SK-N-SH (cell line): Measurements from ENCODE around the gene EFCAB8. TPM values are rescaled to one million over a fixed set of nuclear protein-coding genes. Genes with fewer than 3 reads are reported as not detected.
A peak's percentile ranks its signal among the peaks of the same experiment; 100 is the strongest.

Experiments
- CTCF ChIA-PET: fragments of 300-600, 350-600 bp; formaldehyde crosslinking; extraction: SDS; loops from one replicate; lab custom pipeline; 2021; lab: Yijun Ruan, JAX
- POLR2A ChIA-PET: fragments of 350-600 bp; sonication (Branson Sonifier 250); formaldehyde crosslinking; extraction: SDS; loops from one replicate; lab custom pipeline; 2020; ENCODE audit warnings: antibody characterized with exemption, inconsistent platforms; lab: Yijun Ruan, JAX
- DNase-seq: peaks from one replicate; pipeline ENCODE4 v3.0.0; 2012
- H2AFZ ChIP-seq: fragments of 200-600 bp; sonication (generic); 2 replicates; pipeline ENCODE4 v1.8.1; 2016; ENCODE audit warnings: antibody characterized with exemption, mild to moderate bottlenecking, low read depth
- H3F3A ChIP-seq: fragments of 200-600 bp; sonication (generic); replicated peaks from 2 replicates; pipeline ENCODE3; 2016; ENCODE audit warnings: antibody characterized with exemption, mild to moderate bottlenecking; ENCODE audit not compliant: insufficient read depth
- H3K27ac ChIP-seq, 2 experiments: fragments of 200-500 bp in 1 of 2; fragments of 200-600 bp in 1 of 2; sonication (Bioruptor generic) in 1 of 2; sonication (generic), shearing (Covaris generic) in 1 of 2; 2 replicates each; pipeline versions ENCODE4 v1.5.1 to v1.6.1; 2014 to 2016; ENCODE audit warnings: low read depth in 2 of 2, inconsistent platforms in 1 of 2, low read length in 1 of 2, mild to moderate bottlenecking in 1 of 2, mixed read lengths in 1 of 2
- H3K27me3 ChIP-seq: fragments of 200-600 bp; sonication (generic), shearing (Covaris generic); 2 replicates; pipeline ENCODE4 v1.6.1; 2016; ENCODE audit warnings: mixed run types; ENCODE audit not compliant: insufficient read depth
- H3K36me3 ChIP-seq, 2 experiments: fragments of 200-500 bp in 1 of 2; fragments of 200-600 bp in 1 of 2; sonication (Bioruptor generic) in 1 of 2; sonication (generic) in 1 of 2; replicated peaks in 1 of 2; 2 replicates each; pipeline versions ENCODE3 to v1.5.1; 2014 to 2016; ENCODE audit warnings: low read length in 1 of 2, mild to moderate bottlenecking in 1 of 2; ENCODE audit not compliant: insufficient read depth in 2 of 2, control insufficient read depth in 1 of 2
- H3K4me1 ChIP-seq, 2 experiments: fragments of 200-500 bp in 1 of 2; fragments of 200-600 bp in 1 of 2; sonication (Bioruptor generic) in 1 of 2; sonication (generic), shearing (Covaris generic) in 1 of 2; 2 replicates each; pipeline versions ENCODE4 v1.5.1 to v1.6.1; 2014 to 2016; ENCODE audit warnings: low read depth in 1 of 2, low read length in 1 of 2, mixed run types in 1 of 2; ENCODE audit not compliant: insufficient read depth in 2 of 2, control insufficient read depth in 1 of 2
- H3K4me2 ChIP-seq: fragments of 200-600 bp; sonication (generic), shearing (Covaris generic); 2 replicates; pipeline ENCODE4 v1.6.1; 2017; ENCODE audit warnings: mixed run types
- H3K4me3 ChIP-seq, 2 experiments: fragments of 200-500 bp in 1 of 2; fragments of 200-600 bp in 1 of 2; sonication (Bioruptor generic) in 1 of 2; sonication (generic), shearing (Covaris generic) in 1 of 2; 2 replicates each; pipeline versions ENCODE4 v1.5.1 to v1.8.1; 2014 to 2016; ENCODE audit warnings: low read depth in 2 of 2, inconsistent platforms in 1 of 2, low read length in 1 of 2, mild to moderate bottlenecking in 1 of 2, mixed read lengths in 1 of 2, moderate library complexity in 1 of 2
- H3K79me2 ChIP-seq: fragments of 200-600 bp; sonication (generic); 2 replicates; pipeline ENCODE4 v1.8.1; 2017; ENCODE audit warnings: mild to moderate bottlenecking; ENCODE audit not compliant: insufficient read depth
- H3K9ac ChIP-seq: fragments of 200-600 bp; sonication (generic); 2 replicates; pipeline ENCODE4 v1.6.1; 2017; ENCODE audit warnings: mixed run types
- H3K9me2 ChIP-seq: fragments of 200-600 bp; sonication (generic); 2 replicates; pipeline ENCODE4 v1.6.1; 2017; ENCODE audit warnings: mixed run types
- H3K9me3 ChIP-seq: fragments of 200-600 bp; sonication (generic); 2 replicates; pipeline ENCODE4 v1.6.1; 2017; ENCODE audit warnings: mixed run types, mild to moderate bottlenecking, moderate library complexity
- H4K20me1 ChIP-seq: fragments of 200-600 bp; sonication (generic); 2 replicates; pipeline ENCODE4 v1.6.1; 2017; ENCODE audit warnings: mild to moderate bottlenecking, mixed run types; ENCODE audit not compliant: insufficient read depth
- EZH2phosphoT487 ChIP-seq: fragments of 200-600 bp; sonication (generic); IDR thresholded peaks from 2 replicates; pipeline ENCODE4 v1.6.1; 2017; ENCODE audit warnings: low read depth, mixed run types, mild to moderate bottlenecking, antibody characterized with exemption, moderate library complexity, borderline replicate concordance
- GABPA ChIP-seq: IDR thresholded peaks from 2 replicates; pipeline ENCODE4 v1.4.0; 2012; ENCODE audit warnings: low read depth, mild to moderate bottlenecking
- GATA2 ChIP-seq: sonication (generic); formaldehyde crosslinking; IDR thresholded peaks from 2 replicates; pipeline ENCODE4 v1.5.0; 2020; ENCODE audit warnings: mild to moderate bottlenecking, missing genetic modification reagents
- IRF3 ChIP-seq: fragments of 150-350 bp; IDR thresholded peaks from 2 replicates; pipeline ENCODE4 v1.6.1; 2016; ENCODE audit warnings: mild to moderate bottlenecking, low read depth, low read length
- JUND ChIP-seq: IDR thresholded peaks from 2 replicates; pipeline ENCODE4 v1.4.0; 2012
- MAX ChIP-seq: IDR thresholded peaks from 2 replicates; pipeline ENCODE4 v1.4.0; 2012; ENCODE audit warnings: low read depth
- MEF2A ChIP-seq: IDR thresholded peaks from 2 replicates; pipeline ENCODE4 v1.4.0; 2012; ENCODE audit warnings: low read depth, borderline replicate concordance
- NFIC ChIP-seq: IDR thresholded peaks from 2 replicates; pipeline ENCODE4 v1.4.0; 2012; ENCODE audit warnings: borderline replicate concordance
- PBX3 ChIP-seq: IDR thresholded peaks from 2 replicates; pipeline ENCODE4; 2012
- POLR2AphosphoS5 ChIP-seq: IDR thresholded peaks from 2 replicates; pipeline ENCODE4 v1.6.1; 2012; ENCODE audit warnings: low read depth, low read length
- RCOR1 ChIP-seq: fragments of 150-350 bp; IDR thresholded peaks from 2 replicates; pipeline ENCODE4 v1.6.1; 2017; ENCODE audit warnings: antibody characterized with exemption, low read length
- RXRA ChIP-seq: IDR thresholded peaks from 2 replicates; pipeline ENCODE4 v1.4.0; 2012; ENCODE audit warnings: low read depth, mild to moderate bottlenecking, borderline replicate concordance
- TCF12 ChIP-seq: IDR thresholded peaks from 2 replicates; pipeline ENCODE4 v1.4.0; 2012
- USF1 ChIP-seq: IDR thresholded peaks from 2 replicates; pipeline ENCODE4 v1.4.0; 2012; ENCODE audit warnings: low read depth, borderline replicate concordance
- USF2 ChIP-seq: fragments of 150-350 bp; IDR thresholded peaks from 2 replicates; pipeline ENCODE4 v1.6.1; 2017; ENCODE audit warnings: antibody characterized with exemption, low read length, low read depth, borderline replicate concordance
- YY1 ChIP-seq: IDR thresholded peaks from 2 replicates; pipeline ENCODE4 v1.4.0; 2012; ENCODE audit warnings: low read depth, mild to moderate bottlenecking
- WGBS: methylation state at CpG from one replicate; pipeline ENCODE4 v1.1.6; 2017; ENCODE audit warnings: low lambda C conversion rate; 5-methylcytosine and 5-hydroxymethylcytosine counted together
- polyA plus RNA-seq, 3 experiments: library from polyadenylated mRNA; depleted of rRNA; stranded (reverse); fragments of >200 nt; gene quantifications; 2 replicates each; pipeline ENCODE4 v1.2.3, GENCODE V29; 2012

EFCAB8 gene
- polyA plus RNA-seq, 1 of the 3 experiments (the other 2 are of a cell fraction), result not detected

GRCh38 chr20:32960222-32960518, 101.4 kb downstream of the EFCAB8 start:
- Histone ChIP-seq H3K4me1 (no peaks in the 10 kb centered on the region), H3K9me2 (no peaks in the 10 kb centered on the region), H3K79me2 (no peaks in the 10 kb centered on the region), H3K27me3 (peaks cover 31% of the 10 kb centered on the region), H3K9me3 (no peaks in the 10 kb centered on the region; the same call in 1 of the 2 replicates), H3K4me3 (no peak overlapping the region), H3K27ac (no peak overlapping the region), H3K36me3 (no peaks in the 10 kb centered on the region), H2AFZ (no peak overlapping the region), H3F3A (no peaks in the 10 kb centered on the region), H3K4me2 (no peak overlapping the region), H4K20me1 (no peaks in the 10 kb centered on the region), H3K9ac (no peak overlapping the region)
- DNase-seq, result no peak
- ChIA-PET CTCF (interaction anchor here (0.9 kb wide), 1 partner anchor 15 kb away, joined by 3 read pairs; no protein-coding TSS in a partner anchor), POLR2A (no interaction called here)
- TF ChIP-seq TCF12, result no peak
- TF ChIP-seq JUND, result no peak
- TF ChIP-seq NFIC, result no peak
- no peak for TF ChIP-seq MEF2A
- TF ChIP-seq MAX, result no peak
- no peak for TF ChIP-seq RXRA
- TF ChIP-seq USF1, result no peak
- TF ChIP-seq IRF3, result no peak
- no peak for TF ChIP-seq USF2
- no peak for TF ChIP-seq GATA2 (CRISPR knock-in tag)

GRCh38 chr20:32960849-32961731, 102.4 kb downstream of the EFCAB8 start:
- ChIA-PET CTCF (no interaction called here), POLR2A (no interaction called here)
- Histone ChIP-seq H3K79me2 (no peaks in the 10 kb centered on the region), H3K4me2 (no peak overlapping the region), H3K4me1 (no peaks in the 10 kb centered on the region), H3K9me3 (no peaks in the 10 kb centered on the region; the same call in 1 of the 2 replicates), H3K27ac (no peak overlapping the region), H4K20me1 (no peaks in the 10 kb centered on the region), H3K9me2 (no peaks in the 10 kb centered on the region), H3F3A (no peaks in the 10 kb centered on the region), H3K9ac (no peak overlapping the region), H3K4me3 (no peak overlapping the region), H3K36me3 (no peaks in the 10 kb centered on the region), H3K27me3 (peaks cover 39% of the 10 kb centered on the region), H2AFZ (no peak overlapping the region)
- DNase-seq, result peak; percentile 4
- TF ChIP-seq EZH2phosphoT487 (no peak), POLR2AphosphoS5 (no peak), NFIC (no peak), GABPA (no peak), RCOR1 (no peak), MAX (no peak), PBX3 (no peak), RXRA (no peak), YY1 (no peak)
- WGBS, result 35% methylated on average over 27 of the region's 28 CpGs
